ENCODE measurements around the gene INPP4A.

DNA sequence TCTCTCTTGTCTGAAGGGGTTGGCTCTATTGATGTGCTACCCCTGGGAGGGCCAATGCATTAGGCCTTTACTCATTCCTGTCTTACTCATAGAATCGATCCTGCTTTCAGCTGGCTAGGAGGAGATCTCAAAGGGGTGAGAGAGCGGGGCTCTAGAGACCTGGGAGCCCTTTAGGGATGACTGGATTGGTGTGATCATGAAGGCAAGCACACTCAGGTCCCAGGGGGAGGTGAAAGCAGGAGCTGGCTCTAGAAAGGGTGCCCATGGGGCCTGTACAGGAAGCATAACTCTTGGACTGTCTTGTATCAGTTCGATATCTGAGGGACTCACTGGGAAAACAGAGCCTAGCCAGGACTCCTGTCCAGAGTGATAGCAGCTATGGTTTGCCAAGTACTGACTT lies 47.8 kb downstream of the INPP4A start:
- TF ChIP-seq POLR2A (IDR thresholded peaks at IDR 0.05) (no peak), POLR2AphosphoS5 (IDR thresholded peaks at IDR 0.05) (no peak), EP300 (IDR thresholded peaks at IDR 0.05) (no peak)
- TF ChIP-seq, protein P1, sequence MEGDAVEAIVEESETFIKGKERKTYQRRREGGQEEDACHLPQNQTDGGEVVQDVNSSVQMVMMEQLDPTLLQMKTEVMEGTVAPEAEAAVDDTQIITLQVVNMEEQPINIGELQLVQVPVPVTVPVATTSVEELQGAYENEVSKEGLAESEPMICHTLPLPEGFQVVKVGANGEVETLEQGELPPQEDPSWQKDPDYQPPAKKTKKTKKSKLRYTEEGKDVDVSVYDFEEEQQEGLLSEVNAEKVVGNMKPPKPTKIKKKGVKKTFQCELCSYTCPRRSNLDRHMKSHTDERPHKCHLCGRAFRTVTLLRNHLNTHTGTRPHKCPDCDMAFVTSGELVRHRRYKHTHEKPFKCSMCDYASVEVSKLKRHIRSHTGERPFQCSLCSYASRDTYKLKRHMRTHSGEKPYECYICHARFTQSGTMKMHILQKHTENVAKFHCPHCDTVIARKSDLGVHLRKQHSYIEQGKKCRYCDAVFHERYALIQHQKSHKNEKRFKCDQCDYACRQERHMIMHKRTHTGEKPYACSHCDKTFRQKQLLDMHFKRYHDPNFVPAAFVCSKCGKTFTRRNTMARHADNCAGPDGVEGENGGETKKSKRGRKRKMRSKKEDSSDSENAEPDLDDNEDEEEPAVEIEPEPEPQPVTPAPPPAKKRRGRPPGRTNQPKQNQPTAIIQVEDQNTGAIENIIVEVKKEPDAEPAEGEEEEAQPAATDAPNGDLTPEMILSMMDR (IDR thresholded peaks at IDR 0.05): no peak
